H1 (cell line): ENCODE results near the gene OR8H2. TPM values are rescaled to one million over a fixed set of nuclear protein-coding genes. Genes with fewer than 3 reads are reported as not detected.

Source experiments
- CTCF ChIA-PET: fragments of 300-600 bp; sonication (Branson Sonifier 250); formaldehyde crosslinking; loops from one replicate; lab custom pipeline; 2021; ENCODE audit not compliant: partially characterized antibody; lab: Charles Lee
- POLR2A ChIA-PET: fragments of 300-600 bp; sonication (Branson Sonifier 250); formaldehyde crosslinking; loops from one replicate; lab custom pipeline; 2021; ENCODE audit warnings: inconsistent platforms; ENCODE audit not compliant: partially characterized antibody; lab: Charles Lee
- DNase-seq, 2 experiments: peaks; one replicate each; pipeline versions ENCODE4 v3.0.0 to v3.0.0-alpha.2; 2010 to 2022; ENCODE audit warnings: low spot score in 2 of 2, low read depth in 1 of 2, mixed read lengths in 1 of 2
- FAIRE-seq: peaks from 2 replicates; lab custom pipeline; 2011; peaks lifted over from hg19 to GRCh38; lab: Jason Lieb, UNC
- H2AFZ ChIP-seq: 2 replicates; pipeline ENCODE4 v1.8.1; 2012; ENCODE audit warnings: low read length, inconsistent platforms
- H2AK5ac ChIP-seq: 2 replicates; pipeline ENCODE4 v1.6.1; 2013; ENCODE audit warnings: low read depth, low read length
- H2BK120ac ChIP-seq: replicated peaks from 2 replicates; pipeline ENCODE3; 2013; ENCODE audit warnings: low read depth, low read length, inconsistent platforms
- H2BK12ac ChIP-seq: 2 replicates; pipeline ENCODE4 v1.6.1; 2013; ENCODE audit warnings: low read depth, low read length
- H2BK15ac ChIP-seq: 2 replicates; pipeline ENCODE4 v1.6.1; 2013; ENCODE audit warnings: low read length
- H2BK20ac ChIP-seq: 2 replicates; pipeline ENCODE4 v1.6.1; 2013; ENCODE audit warnings: low read length
- H2BK5ac ChIP-seq: 2 replicates; pipeline ENCODE4 v1.6.1; 2013; ENCODE audit warnings: low read depth, low read length
- H3K14ac ChIP-seq: 2 replicates; pipeline ENCODE4 v1.6.1; 2013; ENCODE audit warnings: inconsistent platforms; ENCODE audit not compliant: insufficient read length
- H3K18ac ChIP-seq: 2 replicates; pipeline ENCODE4 v1.6.1; 2013; ENCODE audit warnings: low read length; ENCODE audit errors: extremely low read depth
- H3K23ac ChIP-seq: 2 replicates; pipeline ENCODE4 v1.6.1; 2013; ENCODE audit warnings: inconsistent platforms; ENCODE audit not compliant: insufficient read length
- H3K23me2 ChIP-seq: 2 replicates; pipeline ENCODE4 v1.6.1; 2013; ENCODE audit warnings: low read depth, low read length
- H3K27ac ChIP-seq: 2 replicates; pipeline ENCODE4 v1.6.1; 2011; ENCODE audit warnings: low read depth, low read length, inconsistent platforms
- H3K27me3 ChIP-seq, 4 experiments: replicated peaks in 1 of 4; 1 replicate in 1 of 4; 2 replicates in 3 of 4; pipeline versions ENCODE4 v1.6.1 to v1.8.1; 2011 to 2013; ENCODE audit warnings: low read length in 3 of 4, mild to moderate bottlenecking in 3 of 4, inconsistent platforms in 2 of 4, mixed read lengths in 2 of 4, moderate library complexity in 1 of 4; ENCODE audit not compliant: control insufficient read depth in 3 of 4, insufficient read depth in 3 of 4; ENCODE audit errors: extremely low read depth in 1 of 4
- H3K36me3 ChIP-seq, 4 experiments: 2 replicates each; pipeline versions ENCODE4 v1.6.1 to v1.8.1; 2011 to 2013; ENCODE audit warnings: mild to moderate bottlenecking in 4 of 4, low read length in 3 of 4, moderate library complexity in 2 of 4, control low read depth in 1 of 4, inconsistent platforms in 1 of 4; ENCODE audit not compliant: insufficient read depth in 4 of 4, control insufficient read depth in 2 of 4
- H3K4ac ChIP-seq: replicated peaks from 2 replicates; pipeline ENCODE3; 2013; ENCODE audit warnings: low read length, low read depth, mixed read lengths, inconsistent platforms; ENCODE audit not compliant: insufficient read length
- H3K4me1 ChIP-seq, 4 experiments: replicated peaks in 1 of 4; 1 replicate in 1 of 4; 2 replicates in 3 of 4; pipeline versions ENCODE4 v1.6.1 to v1.8.1; 2011 to 2013; ENCODE audit warnings: low read length in 3 of 4, inconsistent platforms in 2 of 4, mixed read lengths in 1 of 4; ENCODE audit not compliant: insufficient read depth in 4 of 4, control insufficient read depth in 3 of 4
- H3K4me2 ChIP-seq, 2 experiments: 2 replicates each; pipeline versions ENCODE4 v1.6.1 to v1.8.1; 2011 to 2013; ENCODE audit warnings: low read depth in 2 of 2, low read length in 2 of 2, control low read depth in 1 of 2, inconsistent platforms in 1 of 2, mild to moderate bottlenecking in 1 of 2; ENCODE audit not compliant: insufficient read depth in 1 of 2
- H3K4me3 ChIP-seq, 4 experiments: fragments of 200-600, 300-600 bp in 1 of 4; sonication (generic), shearing (Covaris generic), sonication (Bioruptor Twin) in 1 of 4; 2 replicates each; pipeline versions ENCODE4 v1.5.1 to v1.8.1; 2011 to 2016; ENCODE audit warnings: low read length in 4 of 4, low read depth in 3 of 4, control low read depth in 2 of 4, inconsistent platforms in 2 of 4, mild to moderate bottlenecking in 2 of 4, mixed read lengths in 1 of 4, moderate library complexity in 1 of 4; ENCODE audit not compliant: insufficient read depth in 2 of 4; ENCODE audit errors: extremely low read depth in 1 of 4
- H3K56ac ChIP-seq: replicated peaks from 2 replicates; pipeline ENCODE3; 2013; ENCODE audit warnings: low read depth, mild to moderate bottlenecking, mixed read lengths, low read length, inconsistent platforms; ENCODE audit not compliant: insufficient read length
- H3K79me1 ChIP-seq: 2 replicates; pipeline ENCODE4 v1.6.1; 2013; ENCODE audit warnings: low read depth, low read length, control low read depth
- H3K79me2 ChIP-seq, 2 experiments: 2 replicates each; pipeline versions ENCODE4 v1.6.1 to v1.8.1; 2012 to 2013; ENCODE audit warnings: low read length in 2 of 2, mild to moderate bottlenecking in 2 of 2, inconsistent platforms in 1 of 2; ENCODE audit not compliant: insufficient read depth in 2 of 2, control insufficient read depth in 1 of 2
- H3K9ac ChIP-seq, 4 experiments: replicated peaks in 1 of 4; 1 replicate in 1 of 4; 2 replicates in 3 of 4; pipeline versions ENCODE4 v1.6.1 to v1.8.1; 2011 to 2013; ENCODE audit warnings: low read depth in 3 of 4, low read length in 3 of 4, control low read depth in 2 of 4, mild to moderate bottlenecking in 2 of 4, moderate library complexity in 2 of 4, inconsistent platforms in 1 of 4; ENCODE audit errors: extremely low read depth in 1 of 4
- H3K9me3 ChIP-seq, 2 experiments: 2 replicates each; pipeline versions ENCODE4 v1.6.1 to v1.8.1; 2012 to 2013; ENCODE audit warnings: mild to moderate bottlenecking in 2 of 2, moderate library complexity in 2 of 2, control low read depth in 1 of 2, inconsistent platforms in 1 of 2, low read depth in 1 of 2, low read length in 1 of 2, mixed read lengths in 1 of 2; ENCODE audit not compliant: insufficient read depth in 2 of 2
- H4K20me1 ChIP-seq, 2 experiments: replicated peaks in 1 of 2; 2 replicates each; pipeline versions ENCODE3 to v1.8.1; 2011 to 2013; ENCODE audit warnings: inconsistent platforms in 2 of 2, low read length in 2 of 2, mild to moderate bottlenecking in 1 of 2; ENCODE audit not compliant: insufficient read depth in 2 of 2, control insufficient read depth in 1 of 2
- H4K5ac ChIP-seq: 2 replicates; pipeline ENCODE4 v1.6.1; 2013; ENCODE audit warnings: low read length, low read depth, mixed read lengths, inconsistent platforms; ENCODE audit not compliant: insufficient read length
- H4K8ac ChIP-seq: 2 replicates; pipeline ENCODE4 v1.8.0; 2013; ENCODE audit warnings: mild to moderate bottlenecking, moderate library complexity, low read length, inconsistent platforms; ENCODE audit not compliant: insufficient read depth; ENCODE audit errors: extremely low read depth
- H4K91ac ChIP-seq: replicated peaks from 2 replicates; pipeline ENCODE3; 2013; ENCODE audit warnings: low read length, mixed read lengths, inconsistent platforms; ENCODE audit not compliant: insufficient read length
- BCL11A ChIP-seq, 2 experiments: IDR thresholded peaks; one replicate each; pipeline ENCODE4 v1.6.1; 2011; ENCODE audit warnings: low read depth in 2 of 2, low read length in 2 of 2, mild to moderate bottlenecking in 2 of 2
- CHD2 ChIP-seq: IDR thresholded peaks from 2 replicates; pipeline ENCODE4 v1.6.1; 2012; ENCODE audit warnings: low read length, improper control_type of control experiment
- EP300 ChIP-seq, 2 experiments: IDR thresholded peaks; 1 replicate in 1 of 2; 2 replicates in 1 of 2; pipeline ENCODE4 v1.6.1; 2011 to 2012; ENCODE audit warnings: low read depth in 2 of 2, low read length in 2 of 2, mild to moderate bottlenecking in 2 of 2, borderline replicate concordance in 1 of 2, inconsistent platforms in 1 of 2, moderate library complexity in 1 of 2
- EZH2 ChIP-seq: fragments of 200-600 bp; sonication (generic); IDR thresholded peaks from 2 replicates; pipeline ENCODE4 v1.7.1; 2012; ENCODE audit warnings: low read depth, mild to moderate bottlenecking, moderate library complexity, low read length, inconsistent platforms; ENCODE audit not compliant: severe bottlenecking
- JUND ChIP-seq: IDR thresholded peaks from 2 replicates; pipeline ENCODE4 v1.6.1; 2011; ENCODE audit warnings: mild to moderate bottlenecking, improper control_type of control experiment, low read length
- RBBP5 ChIP-seq: IDR thresholded peaks from 2 replicates; pipeline ENCODE4 v1.7.1; 2012; ENCODE audit warnings: low read depth, mild to moderate bottlenecking, inconsistent platforms, low read length, moderate library complexity, borderline replicate concordance
- TCF12 ChIP-seq: IDR thresholded peaks from 2 replicates; pipeline ENCODE4 v1.6.1; 2011; ENCODE audit warnings: low read depth, mild to moderate bottlenecking, low read length
- ZNF274 ChIP-seq: IDR thresholded peaks from 2 replicates; pipeline ENCODE4 v1.7.0; 2012; ENCODE audit warnings: low read length, borderline replicate concordance; ENCODE audit errors: extremely low read depth
- WGBS, 2 experiments: shearing (Covaris generic) in 1 of 2; methylation state at CpG; one replicate each; pipeline versions ENCODE4 v1.1.6 to v1.1.7; 2013 to 2015; ENCODE audit warnings: low lambda C conversion rate in 2 of 2, mixed read lengths in 2 of 2, inconsistent platforms in 1 of 2, low coverage in 1 of 2, missing lambda C conversion rate in 1 of 2; ENCODE audit not compliant: insufficient replicate concordance in 2 of 2, insufficient coverage in 1 of 2, insufficient read length in 1 of 2; ENCODE audit errors: extremely low coverage in 1 of 2, missing lambda C conversion rate in 1 of 2; 5-methylcytosine and 5-hydroxymethylcytosine counted together
- polyA plus RNA-seq, 7 experiments: library from polyadenylated mRNA; depleted of rRNA in 3 of 7; stranded (reverse) in 5 of 7; unstranded in 2 of 7; fragments of >200 nt in 5 of 7; fragments of 200-250 nt in 2 of 7; gene quantifications; 1 replicate in 5 of 7; 2 replicates in 1 of 7; 4 replicates in 1 of 7; pipeline versions ENCODE4 v1.2.1 to v1.2.3, GENCODE V29; 2011 to 2013; ENCODE audit warnings: missing spikeins in 2 of 7, mixed read lengths in 2 of 7
- total RNA-seq: library from RNA; stranded (reverse); fragmentation: NEBNext Ultra II Directional; extraction: Animal tissue kit (Norgen Biotek cat#: 25700); gene quantifications from 2 replicates; pipeline ENCODE4 v1.2.1, GENCODE V29; 2021

OR8H2 gene
- total and polyA plus RNA-seq, 2 of the 8 experiments (the other 6 are each of a cell fraction or from before 2014, with no cell fraction given), result not detected

GRCh38 chr11:56122073-56122472 is 18.6 kb downstream of the OR8H2 start, which contains the start of gene OR8H3:
Gene OR8H3 (plus strand): TSS chr11:56122373. CDS start chr11:56122373, 0 bp downstream.
- H3K27me3 ChIP-seq, result no peaks in the 10 kb centered on the region
- no peak within 1 kb of the TSS for H2AFZ ChIP-seq
- no peaks in the 10 kb centered on the region for H3K23me2 ChIP-seq
- H2BK120ac ChIP-seq, result no peak within 1 kb of the TSS
- no peaks in the 10 kb centered on the region for H3K79me1 ChIP-seq
- no peaks in the 10 kb centered on the region for H3K4me1 ChIP-seq
- no peak within 1 kb of the TSS for H3K4ac ChIP-seq
- no peak within 1 kb of the TSS for H3K4me3 ChIP-seq
- H4K8ac ChIP-seq, result no peak within 1 kb of the TSS
- H2BK5ac ChIP-seq, result no peak within 1 kb of the TSS
- DNase-seq, result no peak
- ChIA-PET CTCF (no interaction called here), POLR2A (no interaction called here)
- no peak within 1 kb of the TSS for H3K18ac ChIP-seq
- whole genome bisulfite sequencing, 2 experiments, result 93% methylated on average over 6 of the region's 6 CpGs; no CpG with 5 or more reads in 1 of the 2 experiments
- no peak within 1 kb of the TSS for H3K4me2 ChIP-seq
- no peak within 1 kb of the TSS for H3K27ac ChIP-seq
- no peak for FAIRE-seq
- no peak within 1 kb of the TSS for H3K9ac ChIP-seq
- no peak within 1 kb of the TSS for H2AK5ac ChIP-seq
- TF ChIP-seq ZNF274, result no peak
- no peak for TF ChIP-seq TCF12
- TF ChIP-seq EP300 (IDR thresholded peaks at IDR 0.05; ENCODE audit: borderline replicate concordance in 1 of 2, low read depth in 2 of 2, low read length in 2 of 2), result no peak
- no peak for TF ChIP-seq JUND
- TF ChIP-seq EZH2, result no peak
- no peak for TF ChIP-seq BCL11A (IDR thresholded peaks at IDR 0.05; ENCODE audit: low read depth in 2 of 2, low read length in 2 of 2)
- TF ChIP-seq CHD2, result no peak
- no peak for TF ChIP-seq RBBP5
- H3K23ac ChIP-seq, result no peak within 1 kb of the TSS
- H4K91ac ChIP-seq, result no peak within 1 kb of the TSS
- H3K14ac ChIP-seq, result no peak within 1 kb of the TSS
- no peak within 1 kb of the TSS for H2BK12ac ChIP-seq
- no peak within 1 kb of the TSS for H4K5ac ChIP-seq
- H3K56ac ChIP-seq, result no peak within 1 kb of the TSS
- no peaks in the 10 kb centered on the region for H3K36me3 ChIP-seq
- no peaks in the 10 kb centered on the region for H3K79me2 ChIP-seq
- H3K9me3 ChIP-seq, result no peaks in the 10 kb centered on the region
- H4K20me1 ChIP-seq, result no peaks in the 10 kb centered on the region
- H2BK20ac ChIP-seq, result no peak within 1 kb of the TSS
- H2BK15ac ChIP-seq, result no peak within 1 kb of the TSS
